Heart right ventricle (tissue), 16 donors: ENCODE results near the gene KDELR3. TPM values are rescaled to one million over a fixed set of nuclear protein-coding genes. Genes with fewer than 3 reads are reported as not detected.
A peak's percentile ranks its signal among the peaks of the same experiment; 100 is the strongest.

ENCODE experiments used
- ATAC-seq, 8 donors: fragments of 200-7000 bp; cut with Tn5 transposase; one replicate each; pipeline ENCODE4 v1.9.1; 2020; ENCODE audit warnings: mild to moderate bottlenecking in 8 of 8, moderate library complexity in 8 of 8, moderate number of reproducible peaks in 1 of 8
- DNase-seq, 2 donors: peaks; one replicate each; pipeline ENCODE4 v3.0.0-alpha.2; 2020
- H3K27ac ChIP-seq, 10 donors: fragments of 200-600 bp; sonication (generic) in 2 of 10; one replicate each; pipeline versions ENCODE4 v1.5.0 to v1.8.0; 2020 to 2022; ENCODE audit warnings: mild to moderate bottlenecking in 3 of 10
- H3K27me3 ChIP-seq, 7 donors: fragments of 200-600 bp; one replicate each; pipeline ENCODE4 v1.8.0; 2021 to 2022; ENCODE audit warnings: mild to moderate bottlenecking in 2 of 7
- H3K36me3 ChIP-seq, 9 donors: fragments of 200-600 bp; sonication (generic) in 1 of 9; one replicate each; pipeline versions ENCODE4 v1.5.0 to v1.8.0; 2020 to 2022; ENCODE audit warnings: mild to moderate bottlenecking in 2 of 9
- H3K4me1 ChIP-seq, 9 donors: fragments of 200-600 bp; sonication (generic) in 1 of 9; one replicate each; pipeline versions ENCODE4 v1.5.0 to v1.8.0; 2020 to 2022; ENCODE audit warnings: mild to moderate bottlenecking in 4 of 9
- H3K4me3 ChIP-seq, 10 donors: fragments of 200-600 bp; sonication (generic) in 2 of 10; one replicate each; pipeline versions ENCODE4 v1.5.0 to v1.8.0; 2020 to 2022; ENCODE audit warnings: mild to moderate bottlenecking in 7 of 10, moderate library complexity in 2 of 10
- H3K9me3 ChIP-seq, 11 donors: fragments of 200-600 bp in 10 of 11; sonication (generic) in 2 of 11; one replicate each; pipeline versions ENCODE4 v1.5.0 to v1.8.0; 2013 to 2022; ENCODE audit warnings: mild to moderate bottlenecking in 2 of 11, control low read depth in 1 of 11, moderate library complexity in 1 of 11
- CTCF ChIP-seq, 9 donors: fragments of 200-600 bp; sonication (generic) in 2 of 9; IDR thresholded peaks; one replicate each; pipeline versions ENCODE4 v1.5.0 to v1.8.0; 2021 to 2022; ENCODE audit warnings: antibody characterized with exemption in 9 of 9, mild to moderate bottlenecking in 5 of 9, moderate library complexity in 1 of 9
- WGBS, 2 donors: extraction: QIAGEN DNeasy Blood & Tissue Kit; methylation state at CpG; one replicate each; pipeline ENCODE4 v1.1.7; 2013; ENCODE audit warnings: inconsistent platforms in 1 of 2; 5-methylcytosine and 5-hydroxymethylcytosine counted together
- intact Hi-C, 10 donors: fragments of 100-400 bp; cut with DNase I; formaldehyde crosslinking; loops; one replicate each; pipeline versions ENCODE4 v1.11.1 to v1.14.2; 2022
- polyA plus RNA-seq, 2 donors: library from polyadenylated mRNA; stranded (reverse); fragments of 200-250 nt; gene quantifications; one replicate each; pipeline ENCODE4 v1.2.3, GENCODE V29; 2013
- total RNA-seq, 10 donors: library from RNA; stranded (reverse); fragmentation: NEBNext Ultra II Directional in 3 of 10; extraction: Animal tissue kit (Norgen Biotek cat#: 25700) in 3 of 10; gene quantifications; one replicate each; pipeline versions ENCODE4 v1.2.1 to v1.2.4, GENCODE V29; 2021 to 2023
- donor health status: Arrhythmogenic right ventricular cardiomyopathy.
- donor health status: ischemic (EF 13 %, LVEDD 7.1; RV severe dilation, severe dysfunction).
- donor health status: healthy with polysubstance abuse.
- donor health status: DM: no; HTN: yes; CAD: no.
- donor health status: DM: no; HTN: no; CAD: no.
- donor health status: ischemic (EF 25% LVEDD 6.9; RV normal size, moderate dysfunction).
- donor health status: ischemic (EF 25% LVEDD 5.7; RV mildly dilated, moderate dysfunction).
- donor health status: healthy.
- donor health status: DM: yes; HTN: yes; CAD: no.
- donor health status: Ischemic cardiomyopathy.
- donor health status: ischemic (EF 35%, LVEDD 5.7; RV mildly dilated, moderate dysfunction).
- donor health status: nonischemic (EF 11% LVEDD 7.7; RV severe dilation, severe dysfunction).
- donor health status: DM: yes; HTN: yes; CAD: no.
- donor health status: PGD.
- donor health status: ischemic (EF 29% LVEDD 5.4; RV normal size, mild dysfunction).
- donor health status: nonischemic (EF 23%, LVEDD 6.1; RV moderate dilation, normal function).

KDELR3 gene
- total and polyA plus RNA-seq, 12 donors, result 3.4 to 12.9 (median 9.0) TPM

GRCh38 chr22:38440747-38441350 lies 27.0 kb upstream of the KDELR3 start:
- DNase-seq, result no peak
- Histone ChIP-seq H3K27me3 (peaks cover 0 to 43% (median 0%) of the 10 kb centered on the region in 7 donors), H3K4me3 (no peak overlapping the region), H3K4me1 (peaks cover 0 to 57% (median 17%) of the 10 kb centered on the region in 9 donors), H3K27ac (peak overlapping the region in 4 of 10 donors; percentile 90 to 96 (median 92)), H3K9me3 (no peaks in the 10 kb centered on the region), H3K36me3 (no peaks in the 10 kb centered on the region)
- ATAC-seq, result no peak
- intact Hi-C loops, result no loop called here
- peak in 1 of 9 donors; percentile 11 for TF ChIP-seq CTCF (IDR thresholded peaks at IDR 0.05)
- 79 to 83% methylated on average over 14 of the region's 14 CpGs for WGBS, 2 donors

GRCh38 chr22:38441620-38442287 lies 26.1 kb upstream of the KDELR3 start:
- intact Hi-C loops, result no loop called here
- 63 to 65% methylated on average over 16 of the region's 16 CpGs for WGBS, 2 donors
- Histone ChIP-seq H3K27ac (peak overlapping the region in 6 of 10 donors; percentile 35 to 96 (median 91)), H3K27me3 (peaks cover 0 to 52% (median 0%) of the 10 kb centered on the region in 7 donors), H3K4me3 (no peak overlapping the region), H3K36me3 (no peaks in the 10 kb centered on the region), H3K9me3 (no peaks in the 10 kb centered on the region), H3K4me1 (peaks cover 0 to 55% (median 14%) of the 10 kb centered on the region in 9 donors)
- ATAC-seq (peak in 2 of 8 donors; percentile 26 to 34), DNase-seq (no peak)
- no peak for TF ChIP-seq CTCF (IDR thresholded peaks at IDR 0.05)

DNA sequence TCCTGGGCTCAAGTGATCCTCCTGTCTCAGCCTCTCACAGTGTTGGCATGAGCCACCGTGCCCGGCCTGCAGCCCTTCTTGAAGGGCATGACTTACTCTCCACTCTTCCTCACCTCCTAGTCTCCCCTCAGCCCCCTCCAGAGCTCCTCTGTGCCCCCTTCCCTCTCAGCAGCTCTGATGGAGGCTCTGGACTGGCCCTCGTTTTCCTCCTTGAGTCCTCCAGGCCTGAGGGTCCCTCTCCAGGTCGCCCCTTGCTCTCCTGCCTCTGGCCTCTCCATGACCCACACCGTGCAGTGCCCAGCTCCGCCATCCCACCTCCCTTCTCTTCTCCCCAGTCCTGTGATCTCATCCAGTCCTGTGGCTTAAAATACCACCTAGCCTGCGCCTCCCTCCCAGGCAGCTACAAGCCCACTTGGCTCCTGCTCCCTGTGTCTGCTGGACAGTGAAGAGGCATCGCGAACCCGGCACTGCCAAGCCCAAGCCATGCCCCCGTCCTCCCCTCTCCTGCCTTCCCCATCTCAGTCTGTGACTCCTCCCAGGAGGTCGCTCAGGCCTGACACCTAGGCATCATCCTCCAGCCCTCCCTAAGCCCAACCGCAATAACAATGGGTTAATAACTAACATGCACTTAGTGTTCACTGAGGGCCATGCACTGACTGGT lies 24.8 kb upstream of the KDELR3 start:
- Histone ChIP-seq H3K36me3 (no peaks in the 10 kb centered on the region), H3K27me3 (peaks cover 0 to 62% (median 4%) of the 10 kb centered on the region in 7 donors), H3K27ac (peak overlapping the region; percentile 12 to 96 (median 86)), H3K9me3 (no peaks in the 10 kb centered on the region), H3K4me1 (peaks cover 0 to 54% (median 14%) of the 10 kb centered on the region in 9 donors), H3K4me3 (peak overlapping the region in 1 of 10 donors; percentile 19)
- intact Hi-C loops, result no loop called here
- DNase-seq (peak; percentile 57 to 78), ATAC-seq (peak; percentile 70 to 94 (median 85))
- WGBS, 2 donors, result 35 to 46% methylated on average over 13 of the region's 13 CpGs
- TF ChIP-seq CTCF (IDR thresholded peaks at IDR 0.05), result no peak
